SHP77 (cell line): ENCODE measurements around the gene IFT122.

Experiments
- DNase-seq, 2 experiments: peaks; one replicate each; lab custom pipeline; 2025; lab: John Stamatoyannopoulos, UW

The IFT122 gene

DNA sequence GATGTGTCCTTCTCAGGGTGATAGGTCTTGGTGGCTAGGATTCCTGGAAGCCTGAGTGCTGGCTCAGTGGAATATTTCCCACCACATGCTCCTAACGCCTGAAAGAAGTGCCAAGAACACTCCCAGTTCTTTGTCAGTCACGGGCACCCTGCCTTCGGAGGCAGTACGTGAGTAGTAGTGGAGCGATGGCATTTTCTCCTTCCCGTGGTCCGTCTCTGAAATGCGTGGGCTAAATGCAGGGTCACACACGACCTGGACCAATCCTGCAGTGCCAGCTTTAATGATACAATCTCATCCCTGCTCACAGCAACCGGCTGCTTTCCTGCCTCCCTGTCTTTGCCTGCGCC lies 117.5 kb downstream of the IFT122 start:
- DNase-seq, result no peak

DNA sequence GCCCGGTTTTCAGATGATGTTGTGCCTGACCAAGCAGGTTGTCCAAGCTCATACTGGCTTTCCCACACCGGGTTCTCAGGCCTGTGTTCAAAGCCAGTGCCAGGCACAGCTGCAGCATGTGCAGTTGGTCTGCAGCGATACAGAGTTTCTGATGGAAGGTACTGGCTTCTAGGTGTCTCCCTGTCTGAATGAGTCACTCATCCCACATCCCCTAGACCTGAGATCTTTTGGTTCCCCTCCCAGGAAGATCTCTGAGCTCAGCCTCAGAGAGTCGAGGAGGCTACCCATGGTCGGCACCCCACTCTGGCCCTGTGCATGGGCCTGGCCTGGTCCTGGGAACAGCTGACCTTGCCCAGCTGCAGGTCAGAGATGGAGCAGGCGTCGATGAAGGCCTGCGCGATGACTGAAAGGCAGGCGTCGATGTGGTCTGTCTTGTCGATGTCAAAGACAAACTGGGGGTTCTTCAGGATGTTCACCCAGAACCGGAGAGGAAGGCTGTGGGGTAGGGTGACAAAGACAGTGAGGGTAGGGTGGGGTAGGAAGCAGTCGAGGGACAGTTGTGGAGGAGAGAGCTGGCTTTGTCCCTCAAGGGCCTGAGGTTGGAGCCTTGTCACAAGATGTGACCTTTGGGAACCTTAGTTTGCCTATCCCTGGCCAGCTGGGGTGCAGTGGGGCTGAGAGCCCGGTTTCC lies 118.2 kb downstream of the IFT122 start:
- no peak for DNase-seq

DNA sequence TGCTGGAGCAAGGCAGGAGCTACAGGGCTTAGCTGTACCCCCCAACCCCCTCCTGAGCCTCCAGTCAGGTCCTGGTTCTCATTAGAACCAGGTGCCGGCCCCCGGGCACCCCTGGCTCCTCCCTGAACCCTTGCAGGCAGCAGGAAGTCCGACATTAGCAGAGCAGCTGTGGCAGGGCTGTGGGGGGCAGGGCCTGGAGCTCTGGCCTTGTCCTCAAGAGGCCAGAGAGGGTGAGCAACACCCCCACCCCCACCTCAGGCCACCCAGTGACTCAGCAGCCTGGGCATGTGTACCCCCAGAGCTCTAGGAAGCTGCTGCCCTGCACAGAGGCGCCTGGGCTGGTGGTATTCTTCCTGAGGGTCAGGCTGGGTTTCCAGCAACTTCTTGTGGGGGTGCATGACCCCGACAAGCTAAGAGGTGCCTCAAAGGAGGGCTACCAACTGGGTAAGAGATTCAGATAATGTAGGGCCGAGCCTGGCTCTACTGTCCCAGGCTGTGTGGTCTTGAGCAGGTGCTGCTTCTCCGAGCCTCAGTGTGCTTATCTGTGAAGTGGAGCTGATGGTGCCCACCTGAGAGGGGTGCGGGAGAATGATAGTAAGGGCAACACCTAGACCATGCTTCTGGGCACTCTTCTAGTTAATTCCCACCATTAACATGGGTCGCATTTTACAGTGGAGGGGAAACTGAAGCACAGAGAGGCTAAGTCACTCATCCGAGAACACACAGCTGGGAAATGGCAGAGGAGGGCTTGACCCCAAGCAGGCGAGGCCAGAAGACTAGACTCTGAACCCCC lies 118.9 kb downstream of the IFT122 start:
- no peak for DNase-seq

DNA sequence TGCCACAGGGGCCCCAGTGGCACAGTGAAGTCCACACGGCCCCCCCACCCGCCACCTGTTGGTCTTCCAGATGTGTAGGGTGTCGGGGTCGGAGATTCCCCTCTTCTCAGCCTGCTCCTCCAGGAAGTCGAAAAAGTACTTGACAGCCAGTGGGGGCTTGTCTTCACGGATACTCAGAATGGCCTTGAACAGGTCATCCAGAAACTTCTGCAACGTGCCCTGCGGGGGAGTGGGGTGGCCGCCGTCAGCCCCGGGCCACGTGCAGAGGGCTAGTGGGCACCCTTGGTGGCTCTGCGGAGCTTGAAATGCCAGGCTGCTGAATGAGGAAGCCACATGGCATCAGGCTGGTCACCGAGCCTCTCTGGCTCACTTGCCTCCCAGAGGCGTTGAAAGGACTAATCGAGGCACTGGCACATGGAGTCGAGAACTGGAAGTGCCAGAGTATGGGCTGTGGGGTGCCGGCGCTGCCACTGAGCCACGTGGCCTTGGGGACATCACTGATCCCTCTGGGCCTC lies 119.6 kb downstream of the IFT122 start:
- DNase-seq, result no peak

DNA sequence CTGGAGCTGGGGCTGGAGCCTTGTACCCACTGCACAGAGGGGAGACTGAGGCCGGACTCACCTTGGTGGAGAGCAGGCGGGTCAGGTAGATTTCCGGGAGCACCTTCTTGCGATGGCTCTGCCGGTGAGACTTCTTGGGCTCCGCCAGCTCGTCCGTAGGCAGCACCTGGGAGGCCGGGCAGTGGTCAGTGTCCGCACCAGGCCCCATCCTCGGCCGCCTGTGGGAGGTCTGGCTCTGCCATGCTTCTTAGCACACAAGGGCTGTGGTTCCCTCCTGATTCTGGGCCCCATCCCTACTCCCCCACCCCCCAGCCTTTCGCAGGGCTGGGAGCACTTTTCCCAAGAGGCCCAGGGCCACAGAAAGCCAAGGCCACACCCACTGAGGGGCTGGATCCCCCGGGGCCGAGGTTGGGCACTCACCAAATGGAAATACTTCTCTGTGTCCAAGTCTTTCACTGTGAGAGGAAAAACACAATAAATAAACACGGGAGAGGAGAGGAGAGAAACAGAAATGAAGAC lies 120.3 kb downstream of the IFT122 start:
- no peak for DNase-seq

DNA sequence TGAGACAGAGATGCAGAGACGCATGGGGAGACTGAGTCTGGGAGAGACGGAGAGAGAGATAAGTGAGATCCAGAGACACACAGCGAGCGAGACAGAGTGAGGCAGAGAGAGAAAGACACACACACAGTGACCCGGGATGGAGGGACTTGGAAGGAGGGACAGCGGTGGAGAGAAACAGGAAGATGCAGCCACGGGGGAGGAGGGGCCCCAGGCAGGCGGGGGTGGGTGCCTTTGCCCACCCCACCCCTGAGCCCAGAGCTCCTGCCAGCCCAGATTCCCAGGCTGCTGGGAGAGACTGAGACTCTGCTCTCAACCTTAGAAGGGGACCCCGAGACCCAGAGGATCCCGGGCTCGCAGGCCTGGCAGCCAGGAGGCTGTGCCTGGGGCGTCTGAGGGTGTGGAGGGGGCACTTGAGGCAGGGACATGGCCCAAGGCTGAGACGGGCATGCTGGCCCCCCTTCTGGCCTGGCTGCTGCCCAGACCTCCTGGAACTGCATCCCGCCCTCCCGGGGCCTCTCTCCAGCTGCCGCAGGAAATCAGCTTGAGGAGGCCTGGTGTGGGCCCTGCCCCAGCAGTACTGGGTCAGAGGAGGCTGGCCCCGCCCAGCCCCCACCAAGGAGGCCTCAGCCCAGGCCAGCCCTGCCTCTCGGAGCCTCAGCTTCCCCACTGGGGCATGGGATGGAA lies 121.0 kb downstream of the IFT122 start:
- DNase-seq, result peak in 1 of 2 experiments; percentile 19

DNA sequence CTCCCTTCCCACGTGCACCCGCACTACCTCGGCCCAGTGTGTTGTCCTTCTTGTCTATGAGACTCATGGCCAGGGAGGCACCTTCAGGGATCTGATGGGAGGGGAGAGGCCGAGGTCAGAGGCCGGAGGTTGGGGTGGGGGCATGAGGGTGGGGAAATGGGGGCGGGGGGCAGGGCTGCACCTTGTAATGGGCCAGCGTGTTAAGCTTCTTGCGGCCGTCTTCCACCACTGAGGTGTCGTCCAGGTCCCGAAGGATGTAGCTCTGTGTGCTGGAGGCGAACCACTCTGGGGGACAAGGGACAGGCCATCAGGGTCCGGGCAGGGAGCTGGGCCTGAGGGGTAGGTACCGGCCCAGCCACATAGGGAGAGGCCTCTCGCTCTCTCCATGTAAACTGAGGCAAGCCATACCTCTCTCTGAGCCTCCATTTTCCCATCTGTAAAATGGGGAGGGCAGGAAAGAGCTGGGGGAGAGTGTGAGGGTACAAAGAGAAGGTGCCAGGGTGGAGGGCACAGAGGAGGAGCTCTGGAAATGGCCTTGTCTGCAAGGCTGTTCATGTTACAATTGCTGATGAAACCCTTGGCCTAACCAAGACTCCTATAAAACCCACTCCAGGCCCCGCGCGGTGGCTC lies 121.7 kb downstream of the IFT122 start:
- DNase-seq, result no peak

DNA sequence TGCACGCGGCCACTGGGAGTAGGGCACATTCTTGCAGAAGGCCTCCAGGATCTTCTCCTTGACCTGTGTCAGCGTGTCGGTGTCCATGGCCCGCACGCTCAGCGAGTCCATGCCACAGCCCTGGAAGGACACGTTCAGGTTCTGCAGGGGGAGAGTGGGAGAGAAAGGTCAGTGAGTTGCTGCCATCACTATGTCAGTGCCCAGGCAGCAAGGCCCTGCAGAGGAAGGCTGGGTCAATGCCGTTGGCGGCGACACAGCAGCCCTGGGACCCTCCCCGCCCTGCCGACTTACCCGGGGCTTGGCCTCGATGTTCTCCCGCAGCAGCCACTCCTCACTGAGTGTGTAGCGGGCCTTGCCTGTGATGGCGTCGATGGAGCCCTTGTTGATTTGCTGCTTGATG lies 122.8 kb downstream of the IFT122 start:
- DNase-seq, result no peak

DNA sequence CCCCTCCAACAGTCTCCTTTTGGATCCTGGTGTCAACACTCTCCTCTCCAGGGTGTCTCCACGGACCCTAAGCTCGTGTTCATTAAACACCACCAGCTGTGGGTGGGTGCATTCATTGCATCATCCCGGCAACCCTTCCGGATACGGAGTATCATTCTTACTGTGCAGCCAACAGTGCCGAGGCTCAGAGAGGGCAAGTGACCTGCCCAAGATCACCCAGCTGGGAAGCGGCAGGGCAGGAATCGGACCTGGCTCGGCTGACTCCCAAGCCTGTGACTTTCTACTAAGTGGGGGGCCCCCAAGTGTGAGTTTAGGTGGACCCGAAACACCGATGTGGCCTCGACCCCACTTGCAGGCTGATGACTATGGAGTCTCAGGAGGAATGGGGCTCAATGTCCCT lies 123.3 kb downstream of the IFT122 start:
- no peak for DNase-seq

DNA sequence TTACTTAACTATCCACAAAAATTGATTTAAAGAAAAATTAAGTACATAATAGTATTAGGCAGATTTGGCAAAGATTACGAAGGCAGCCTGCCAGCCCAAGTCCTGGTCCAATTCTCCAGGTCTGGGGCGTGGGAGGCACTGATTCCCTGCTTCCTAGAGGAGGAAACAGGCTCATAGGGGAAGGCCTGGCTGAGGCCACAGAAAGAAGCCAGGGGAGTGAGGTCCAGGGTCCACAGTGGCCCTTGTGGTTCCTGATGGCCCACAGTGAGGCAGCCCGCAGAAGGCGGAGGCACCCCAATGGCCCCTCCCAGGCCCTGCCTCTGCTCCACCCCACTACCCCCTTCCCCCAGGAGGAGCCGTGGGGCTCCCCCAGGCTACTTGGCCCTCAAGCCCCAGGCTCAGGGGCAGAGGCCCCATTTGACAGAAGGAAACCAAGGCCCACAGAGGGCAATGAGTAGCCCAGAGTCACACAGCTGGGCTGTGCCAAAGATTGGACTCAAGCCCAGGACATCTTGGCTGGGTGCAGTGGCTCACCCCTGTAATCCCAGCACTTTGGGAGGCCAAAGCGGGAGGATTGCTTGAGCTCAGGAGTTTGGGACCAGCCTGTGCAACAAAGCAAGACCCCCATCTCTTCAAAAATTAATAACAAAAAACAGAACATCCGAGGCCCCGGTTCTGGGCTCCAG lies 124.0 kb downstream of the IFT122 start:
- DNase-seq, result no peak

DNA sequence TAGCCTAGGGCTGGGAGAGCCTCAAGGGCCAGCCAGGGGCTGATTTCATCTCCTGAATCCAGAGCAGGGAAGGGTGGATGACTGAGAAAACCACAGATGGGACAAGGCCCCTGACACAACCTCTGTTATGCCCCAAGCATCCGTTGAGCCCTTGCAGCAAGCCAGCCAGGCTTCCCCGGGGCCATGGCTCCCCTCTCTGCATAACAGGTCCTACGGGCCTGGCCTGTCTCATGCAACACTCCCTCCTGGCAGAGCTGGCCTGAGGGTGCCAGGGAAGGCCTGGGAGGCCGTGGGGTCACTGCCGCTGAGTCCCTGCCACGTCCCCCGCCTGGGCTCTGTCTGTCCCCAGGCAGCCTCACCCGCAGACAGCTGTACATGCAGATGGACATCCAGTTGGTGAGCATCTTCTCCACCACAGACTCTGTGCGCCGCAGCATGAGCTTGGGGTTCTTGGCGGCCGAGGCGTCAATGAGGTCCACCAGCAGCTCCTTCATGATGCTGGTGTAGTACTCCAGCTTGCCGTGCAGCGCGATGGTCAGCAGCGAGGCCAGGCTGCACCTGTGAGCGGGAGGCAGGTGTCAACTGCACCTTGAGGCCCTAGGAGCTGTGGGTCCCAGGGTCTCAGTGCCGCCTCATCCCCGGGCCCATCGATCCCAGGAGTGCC lies 125.1 kb downstream of the IFT122 start:
- DNase-seq, result no peak

DNA sequence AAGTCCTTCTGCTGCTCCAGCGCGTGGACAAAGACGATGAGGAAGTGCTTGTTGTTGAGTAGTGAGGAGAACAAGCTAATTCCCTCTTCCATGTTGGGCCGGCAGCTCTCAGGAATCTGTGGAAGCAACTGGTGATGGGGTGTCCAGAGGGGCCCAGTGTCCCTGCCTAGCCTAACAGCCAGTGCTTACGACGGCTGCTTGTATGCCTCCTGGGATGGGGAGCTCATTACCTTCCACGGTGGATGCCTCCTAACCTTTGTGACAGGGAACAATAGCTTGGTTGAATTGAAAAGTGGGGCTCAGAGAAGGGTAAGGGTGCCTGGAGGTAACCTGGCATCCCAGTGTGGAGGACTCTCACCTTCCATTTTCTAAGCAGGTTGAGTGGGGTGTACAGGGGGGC lies 125.9 kb downstream of the IFT122 start:
- DNase-seq, result no peak

DNA sequence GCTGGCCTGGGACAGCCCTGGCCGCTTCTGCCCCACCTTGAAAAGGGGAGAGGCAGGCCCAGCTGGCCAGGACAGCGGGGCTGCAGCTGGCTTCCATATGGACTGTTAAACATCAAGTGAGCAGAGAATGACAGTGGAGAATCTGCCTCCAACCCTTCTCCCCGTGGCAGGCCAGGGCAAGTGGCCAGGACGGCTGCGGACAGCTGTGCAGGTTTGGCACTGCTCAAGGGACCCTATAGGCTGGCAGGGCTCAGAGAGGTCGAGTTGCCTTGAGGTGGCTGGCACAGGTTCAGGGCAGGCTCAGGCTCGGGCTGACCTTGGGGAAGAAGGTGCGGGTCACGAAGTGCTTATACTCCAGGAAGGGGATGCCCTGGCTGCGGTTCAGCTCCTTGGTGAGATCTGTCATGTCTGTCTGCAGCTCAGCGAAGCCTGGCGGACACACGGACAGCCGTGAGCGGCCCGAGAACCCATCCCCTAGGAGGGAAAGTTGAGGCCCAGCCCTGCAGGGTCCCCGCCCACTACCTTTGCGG lies 127.2 kb downstream of the IFT122 start:
- DNase-seq, result no peak

DNA sequence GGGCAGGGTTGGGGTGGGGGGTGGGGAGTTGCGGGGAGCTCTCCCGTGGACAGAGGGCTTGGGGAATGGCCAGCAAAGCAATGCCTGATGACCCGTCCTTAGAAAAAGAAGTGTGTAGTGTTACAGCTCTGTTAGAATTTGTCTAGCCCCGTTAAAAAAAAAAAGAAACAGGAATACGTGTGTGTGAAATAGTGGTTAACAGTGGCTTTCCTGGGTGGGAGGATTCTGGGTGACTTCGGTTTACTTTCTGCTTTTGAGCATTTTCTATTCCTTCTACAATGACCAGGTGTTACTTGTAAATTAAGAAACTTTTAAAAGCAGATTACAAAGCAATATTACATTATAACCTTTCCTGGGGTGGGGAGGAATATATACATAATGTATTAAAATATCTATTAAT lies 127.9 kb downstream of the IFT122 start:
- no peak for DNase-seq

DNA sequence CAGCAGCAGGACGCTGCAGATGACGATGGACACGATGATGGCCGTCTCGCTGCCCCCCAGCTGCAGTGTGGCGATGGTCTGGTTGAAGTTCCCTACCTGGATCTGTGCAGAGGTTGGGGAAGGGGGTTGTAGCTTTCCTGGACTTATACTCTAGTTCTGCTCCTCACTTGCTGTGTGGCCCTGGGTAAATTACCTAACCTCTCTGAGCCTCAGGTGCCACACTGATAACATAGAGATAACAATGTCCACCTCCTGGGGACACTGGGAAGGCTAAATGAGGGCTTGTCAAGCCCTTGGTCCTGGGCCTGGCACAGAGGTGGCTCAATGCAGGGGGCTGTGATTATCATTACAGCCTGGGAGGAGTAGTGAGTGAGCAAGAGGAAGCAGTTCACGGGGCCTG lies 129.8 kb downstream of the IFT122 start:
- DNase-seq, result no peak
